ENCODE measurements around the gene NXPH1. TPM values are rescaled to one million over a fixed set of nuclear protein-coding genes. Genes with fewer than 3 reads are reported as not detected.
A peak's percentile ranks its signal among the peaks of the same experiment; 100 is the strongest.

The NXPH1 gene
- polyA plus RNA-seq, 1 of the 3 experiments (the other 2 are of a cell fraction) = not detected

- Histone ChIP-seq H3K36me3 (replicated peaks in 1 of 2; ENCODE audit: control insufficient read depth in 1 of 2, insufficient read depth in 2 of 2, low read length in 1 of 2) (no peaks in the 10 kb centered on the region), H3K27ac (ENCODE audit: low read depth in 2 of 2, low read length in 1 of 2) (no peak overlapping the region), H3K79me2 (ENCODE audit: insufficient read depth) (no peaks in the 10 kb centered on the region), H3K9me3 (no peaks in the 10 kb centered on the region), H3K4me1 (ENCODE audit: control insufficient read depth in 1 of 2, insufficient read depth in 2 of 2, low read depth in 1 of 2, low read length in 1 of 2) (peaks cover 0 to 13% of the 10 kb centered on the region in 2 experiments; a peak in 1 of 4 replicates), H3K27me3 (ENCODE audit: insufficient read depth) (0 out of 2 replicates have a peak, but pooled peaks cover 5% of the 10 kb centered on the region), H3K4me3 (ENCODE audit: low read depth in 2 of 2, low read length in 1 of 2) (no peak overlapping the region; a peak in 1 of 4 replicates), H3F3A (replicated peaks; ENCODE audit: insufficient read depth) (no peaks in the 10 kb centered on the region), H3K4me2 (no peak overlapping the region), H4K20me1 (ENCODE audit: insufficient read depth) (no peaks in the 10 kb centered on the region), H3K9ac (no peak overlapping the region), H2AFZ (ENCODE audit: low read depth) (no peak overlapping the region), H3K9me2 (no peaks in the 10 kb centered on the region)
- no peak for DNase-seq
- ChIA-PET CTCF (no interaction called here), POLR2A (no interaction called here)
- WGBS (ENCODE audit: low lambda C conversion rate) = 66% methylated on average over 15 of the region's 15 CpGs
- no peak for TF ChIP-seq TCF12 (IDR thresholded peaks at IDR 0.05)
- TF ChIP-seq, protein P1, sequence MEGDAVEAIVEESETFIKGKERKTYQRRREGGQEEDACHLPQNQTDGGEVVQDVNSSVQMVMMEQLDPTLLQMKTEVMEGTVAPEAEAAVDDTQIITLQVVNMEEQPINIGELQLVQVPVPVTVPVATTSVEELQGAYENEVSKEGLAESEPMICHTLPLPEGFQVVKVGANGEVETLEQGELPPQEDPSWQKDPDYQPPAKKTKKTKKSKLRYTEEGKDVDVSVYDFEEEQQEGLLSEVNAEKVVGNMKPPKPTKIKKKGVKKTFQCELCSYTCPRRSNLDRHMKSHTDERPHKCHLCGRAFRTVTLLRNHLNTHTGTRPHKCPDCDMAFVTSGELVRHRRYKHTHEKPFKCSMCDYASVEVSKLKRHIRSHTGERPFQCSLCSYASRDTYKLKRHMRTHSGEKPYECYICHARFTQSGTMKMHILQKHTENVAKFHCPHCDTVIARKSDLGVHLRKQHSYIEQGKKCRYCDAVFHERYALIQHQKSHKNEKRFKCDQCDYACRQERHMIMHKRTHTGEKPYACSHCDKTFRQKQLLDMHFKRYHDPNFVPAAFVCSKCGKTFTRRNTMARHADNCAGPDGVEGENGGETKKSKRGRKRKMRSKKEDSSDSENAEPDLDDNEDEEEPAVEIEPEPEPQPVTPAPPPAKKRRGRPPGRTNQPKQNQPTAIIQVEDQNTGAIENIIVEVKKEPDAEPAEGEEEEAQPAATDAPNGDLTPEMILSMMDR (IDR thresholded peaks at IDR 0.05) = peak; percentile 11; the same call in 1 of the 2 replicates
- TF ChIP-seq RAD21 (IDR thresholded peaks at IDR 0.05; ENCODE audit: low read length) = 0 out of 2 replicates have a peak, but pooled peaks have one; percentile 21
Measured at GRCh38 chr7:8436965-8437364, 3.6 kb downstream of the NXPH1 start.

- no peak for TF ChIP-seq GABPA (IDR thresholded peaks at IDR 0.05; ENCODE audit: low read depth)
- TF ChIP-seq RXRA (IDR thresholded peaks at IDR 0.05; ENCODE audit: borderline replicate concordance, low read depth) = no peak
- H3K9me2 ChIP-seq = no peaks in the 10 kb centered on the region
- 0 out of 2 replicates have a peak, but pooled peaks cover 5% of the 10 kb centered on the region for H3K27me3 ChIP-seq (ENCODE audit: insufficient read depth)
- no peaks in the 10 kb centered on the region for H3K36me3 ChIP-seq (replicated peaks in 1 of 2; ENCODE audit: control insufficient read depth in 1 of 2, insufficient read depth in 2 of 2, low read length in 1 of 2)
- 46% methylated on average over 8 of the region's 8 CpGs for WGBS (ENCODE audit: low lambda C conversion rate)
- no peaks in the 10 kb centered on the region for H3K9me3 ChIP-seq
- H3K4me2 ChIP-seq = no peak overlapping the region
- H3K4me1 ChIP-seq (ENCODE audit: control insufficient read depth in 1 of 2, insufficient read depth in 2 of 2, low read depth in 1 of 2, low read length in 1 of 2) = peaks cover 0 to 13% of the 10 kb centered on the region in 2 experiments; a peak in 1 of 4 replicates
- H2AFZ ChIP-seq (ENCODE audit: low read depth) = no peak overlapping the region
- no peaks in the 10 kb centered on the region for H3F3A ChIP-seq (replicated peaks; ENCODE audit: insufficient read depth)
- no peak overlapping the region for H3K4me3 ChIP-seq (ENCODE audit: low read depth in 2 of 2, low read length in 1 of 2)
- H3K79me2 ChIP-seq (ENCODE audit: insufficient read depth) = no peaks in the 10 kb centered on the region
- no peaks in the 10 kb centered on the region for H4K20me1 ChIP-seq (ENCODE audit: insufficient read depth)
- no peak for DNase-seq
- no peak overlapping the region for H3K27ac ChIP-seq (ENCODE audit: low read depth in 2 of 2, low read length in 1 of 2)
- POLR2A ChIA-PET = no interaction called here
- no peak overlapping the region for H3K9ac ChIP-seq
- CTCF ChIA-PET = interaction anchor here (1.3 to 1.4 kb wide), 3 partner anchors 11 to 280 kb away, joined by 3 read pairs; no protein-coding TSS in a partner anchor
Measured at GRCh38 chr7:8437606-8438005, 4.2 kb downstream of the NXPH1 start.

GRCh38 chr7:8440670-8441069, 7.3 kb downstream of the NXPH1 start:
- no peaks in the 10 kb centered on the region for H4K20me1 ChIP-seq (ENCODE audit: insufficient read depth)
- ChIA-PET POLR2A (no interaction called here), CTCF (interaction anchor here (0.8 to 1.3 kb wide), 4 partner anchors 9 to 283 kb away, joined by 3 read pairs; no protein-coding TSS in a partner anchor)
- no peaks in the 10 kb centered on the region for H3K9me3 ChIP-seq
- 59% methylated on average over 8 of the region's 8 CpGs for WGBS (ENCODE audit: low lambda C conversion rate)
- H3K27ac ChIP-seq (ENCODE audit: low read depth in 2 of 2, low read length in 1 of 2) = no peak overlapping the region
- no peak overlapping the region for H2AFZ ChIP-seq (ENCODE audit: low read depth)
- no peak overlapping the region for H3K9ac ChIP-seq
- no peaks in the 10 kb centered on the region for H3F3A ChIP-seq (replicated peaks; ENCODE audit: insufficient read depth)
- H3K79me2 ChIP-seq (ENCODE audit: insufficient read depth) = no peaks in the 10 kb centered on the region
- H3K9me2 ChIP-seq = no peaks in the 10 kb centered on the region
- no peak for DNase-seq
- H3K4me2 ChIP-seq = no peak overlapping the region
- H3K4me3 ChIP-seq (ENCODE audit: low read depth in 2 of 2, low read length in 1 of 2) = no peak overlapping the region
- H3K4me1 ChIP-seq (ENCODE audit: control insufficient read depth in 1 of 2, insufficient read depth in 2 of 2, low read depth in 1 of 2, low read length in 1 of 2) = no peaks in the 10 kb centered on the region
- no peaks in the 10 kb centered on the region for H3K36me3 ChIP-seq (replicated peaks in 1 of 2; ENCODE audit: control insufficient read depth in 1 of 2, insufficient read depth in 2 of 2, low read length in 1 of 2)
- no peaks in the 10 kb centered on the region for H3K27me3 ChIP-seq (ENCODE audit: insufficient read depth)
- TF ChIP-seq MAX (IDR thresholded peaks at IDR 0.05; ENCODE audit: low read depth) (no peak), CHD2 (IDR thresholded peaks at IDR 0.05; ENCODE audit: low read length, partially characterized antibody) (no peak), YY1 (IDR thresholded peaks at IDR 0.05; ENCODE audit: low read depth) (no peak), RXRA (IDR thresholded peaks at IDR 0.05; ENCODE audit: borderline replicate concordance, low read depth) (no peak), NFIC (IDR thresholded peaks at IDR 0.05; ENCODE audit: borderline replicate concordance) (no peak), MXI1 (IDR thresholded peaks at IDR 0.05; ENCODE audit: low read depth, low read length) (no peak), EZH2phosphoT487 (IDR thresholded peaks at IDR 0.05; ENCODE audit: borderline replicate concordance, low read depth) (no peak), ELF1 (IDR thresholded peaks at IDR 0.05) (no peak)
- TF ChIP-seq, protein P2, sequence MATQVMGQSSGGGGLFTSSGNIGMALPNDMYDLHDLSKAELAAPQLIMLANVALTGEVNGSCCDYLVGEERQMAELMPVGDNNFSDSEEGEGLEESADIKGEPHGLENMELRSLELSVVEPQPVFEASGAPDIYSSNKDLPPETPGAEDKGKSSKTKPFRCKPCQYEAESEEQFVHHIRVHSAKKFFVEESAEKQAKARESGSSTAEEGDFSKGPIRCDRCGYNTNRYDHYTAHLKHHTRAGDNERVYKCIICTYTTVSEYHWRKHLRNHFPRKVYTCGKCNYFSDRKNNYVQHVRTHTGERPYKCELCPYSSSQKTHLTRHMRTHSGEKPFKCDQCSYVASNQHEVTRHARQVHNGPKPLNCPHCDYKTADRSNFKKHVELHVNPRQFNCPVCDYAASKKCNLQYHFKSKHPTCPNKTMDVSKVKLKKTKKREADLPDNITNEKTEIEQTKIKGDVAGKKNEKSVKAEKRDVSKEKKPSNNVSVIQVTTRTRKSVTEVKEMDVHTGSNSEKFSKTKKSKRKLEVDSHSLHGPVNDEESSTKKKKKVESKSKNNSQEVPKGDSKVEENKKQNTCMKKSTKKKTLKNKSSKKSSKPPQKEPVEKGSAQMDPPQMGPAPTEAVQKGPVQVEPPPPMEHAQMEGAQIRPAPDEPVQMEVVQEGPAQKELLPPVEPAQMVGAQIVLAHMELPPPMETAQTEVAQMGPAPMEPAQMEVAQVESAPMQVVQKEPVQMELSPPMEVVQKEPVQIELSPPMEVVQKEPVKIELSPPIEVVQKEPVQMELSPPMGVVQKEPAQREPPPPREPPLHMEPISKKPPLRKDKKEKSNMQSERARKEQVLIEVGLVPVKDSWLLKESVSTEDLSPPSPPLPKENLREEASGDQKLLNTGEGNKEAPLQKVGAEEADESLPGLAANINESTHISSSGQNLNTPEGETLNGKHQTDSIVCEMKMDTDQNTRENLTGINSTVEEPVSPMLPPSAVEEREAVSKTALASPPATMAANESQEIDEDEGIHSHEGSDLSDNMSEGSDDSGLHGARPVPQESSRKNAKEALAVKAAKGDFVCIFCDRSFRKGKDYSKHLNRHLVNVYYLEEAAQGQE (IDR thresholded peaks at IDR 0.05; ENCODE audit: low read depth, low read length) = no peak
- TF ChIP-seq, protein P1 (IDR thresholded peaks at IDR 0.05) = no peak

Data from SK-N-SH (cell line).